Measurements from ENCODE around the gene LRTM2. TPM values are rescaled to one million over a fixed set of nuclear protein-coding genes. Genes with fewer than 3 reads are reported as not detected.

The LRTM2 gene
- total RNA-seq, 1 experiment from 2014 or later = not detected

DNA sequence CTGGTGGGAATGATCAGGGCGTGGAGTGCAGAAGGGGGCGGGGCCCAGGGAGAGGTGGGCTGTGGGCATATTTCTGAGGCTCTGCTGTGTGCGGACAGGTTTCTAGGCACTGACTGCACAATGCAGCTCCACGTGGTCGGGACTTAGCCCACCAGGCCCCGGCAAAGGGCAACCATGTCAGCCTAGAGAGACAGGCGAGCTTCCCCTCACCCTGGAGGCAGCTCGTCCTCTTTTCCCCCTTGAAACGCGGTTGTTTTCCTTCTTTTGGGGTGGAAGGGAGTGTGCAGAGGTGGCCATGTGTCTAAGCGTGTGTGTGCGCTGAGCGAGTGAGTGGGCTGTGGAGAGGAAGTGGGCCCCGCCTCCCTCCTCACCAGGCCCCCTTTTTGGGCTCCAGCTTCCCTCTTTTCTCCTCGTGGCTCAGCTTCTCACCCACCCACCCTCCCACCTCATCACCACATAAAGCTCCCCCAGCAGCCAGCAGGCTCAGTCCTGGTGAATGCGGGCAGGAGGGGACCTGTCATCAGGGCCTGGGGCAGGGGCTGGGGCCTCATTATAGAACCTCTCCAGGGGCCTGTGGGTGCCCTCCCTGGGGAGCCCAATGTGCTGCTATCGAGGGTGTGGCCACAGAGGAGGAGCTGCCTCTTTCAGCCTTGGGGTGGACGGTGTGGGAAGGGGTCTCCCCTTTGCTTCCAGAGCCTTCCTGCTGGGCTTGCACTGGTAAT lies 22.0 kb downstream of the LRTM2 start:
- no peak for DNase-seq (ENCODE audit: low read depth)

DNA sequence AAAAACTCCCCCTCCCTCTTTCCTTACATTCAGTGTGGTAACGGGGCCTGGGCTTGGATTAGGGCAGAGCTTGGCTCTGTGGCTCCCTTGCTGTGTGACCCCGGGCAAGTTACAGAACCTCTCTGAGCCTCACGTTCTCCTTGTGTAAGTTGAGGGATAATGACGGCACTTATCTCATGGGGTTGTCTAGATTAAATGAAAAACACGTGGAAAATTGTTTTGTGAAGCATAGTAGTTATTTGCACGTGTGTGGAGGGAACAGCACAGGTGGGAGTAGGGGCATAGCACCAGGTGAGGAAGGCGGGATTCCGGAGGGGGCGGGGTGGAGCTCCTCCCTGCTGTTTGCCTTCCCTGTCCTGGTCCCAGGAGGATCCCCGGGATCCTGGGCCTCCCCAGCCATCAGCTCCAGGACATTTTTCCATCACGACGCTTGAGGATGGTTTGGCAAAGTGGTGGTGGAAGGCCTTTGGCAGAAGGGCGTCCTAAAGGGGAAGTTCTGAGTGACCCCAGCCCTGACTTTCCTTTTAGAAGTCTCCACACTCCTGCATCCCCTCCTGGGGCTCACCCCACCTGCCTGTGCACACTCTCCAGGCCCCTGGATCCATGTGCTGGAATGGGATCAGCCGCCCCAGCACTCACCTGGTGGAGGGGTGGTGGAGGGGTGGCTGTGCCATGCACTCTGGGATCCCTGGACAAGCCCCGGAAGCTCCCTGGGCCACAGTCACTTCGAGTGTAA lies 22.7 kb downstream of the LRTM2 start:
- DNase-seq (ENCODE audit: low read depth) = no peak

DNA sequence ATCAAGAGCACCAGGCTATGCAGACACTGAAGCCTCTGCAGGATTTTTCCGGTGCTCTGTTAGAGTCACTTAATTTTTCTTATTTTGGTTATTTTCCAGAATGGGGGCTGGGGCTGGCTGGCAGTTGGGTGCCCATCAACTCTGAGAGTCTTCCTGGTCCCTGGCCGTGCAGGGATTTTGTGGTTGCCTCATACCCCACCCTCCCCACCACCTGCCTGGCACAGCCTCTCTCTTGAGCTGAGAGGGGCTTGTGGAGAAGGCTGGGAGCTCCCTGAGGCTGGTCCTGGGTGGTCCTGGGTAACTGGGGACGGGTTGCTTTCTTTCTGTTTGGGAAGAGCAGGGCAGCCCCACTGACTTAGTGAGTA lies 23.3 kb downstream of the LRTM2 start:
- DNase-seq (ENCODE audit: low read depth) = no peak

- DNase-seq (ENCODE audit: low read depth) = no peak
Observed at GRCh38 chr12:1844223-1844622, 23.9 kb downstream of the LRTM2 start.

GRCh38 chr12:1844661-1845409 lies 24.5 kb downstream of the LRTM2 start:
- no peak for DNase-seq (ENCODE audit: low read depth)

GRCh38 chr12:1845427-1845826 lies 25.1 kb downstream of the LRTM2 start:
- DNase-seq (ENCODE audit: low read depth) = no peak

- DNase-seq (ENCODE audit: low read depth) = no peak
Observed at GRCh38 chr12:1845886-1846285, 25.5 kb downstream of the LRTM2 start.

- DNase-seq (ENCODE audit: low read depth) = no peak
Observed at GRCh38 chr12:1846421-1847405, 26.3 kb downstream of the LRTM2 start.

DNA sequence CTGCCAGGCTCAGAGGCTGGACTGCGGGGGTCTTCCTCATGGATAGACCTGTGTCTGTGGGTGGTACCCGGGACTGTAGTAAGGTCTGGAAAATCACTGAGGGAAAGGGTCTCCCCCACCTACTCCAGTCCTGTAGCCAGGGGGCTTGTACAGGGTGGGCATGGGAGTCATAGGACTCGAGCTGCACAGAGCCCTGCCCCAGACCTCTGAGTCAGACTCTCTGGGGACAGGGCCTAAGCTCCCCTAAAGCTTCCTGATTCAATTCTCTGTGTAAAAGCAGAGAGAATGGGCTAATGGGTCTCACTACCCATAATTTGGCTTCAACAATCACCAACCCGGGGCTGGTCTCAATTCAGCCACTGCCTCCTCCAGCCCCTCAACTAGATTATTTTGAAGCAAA lies 27.0 kb downstream of the LRTM2 start:
- DNase-seq (ENCODE audit: low read depth) = no peak

- no peak for DNase-seq (ENCODE audit: low read depth)
Observed at GRCh38 chr12:1848146-1848545, 27.8 kb downstream of the LRTM2 start.

GRCh38 chr12:1848745-1849144 lies 28.4 kb downstream of the LRTM2 start:
- DNase-seq (ENCODE audit: low read depth) = no peak

DNA sequence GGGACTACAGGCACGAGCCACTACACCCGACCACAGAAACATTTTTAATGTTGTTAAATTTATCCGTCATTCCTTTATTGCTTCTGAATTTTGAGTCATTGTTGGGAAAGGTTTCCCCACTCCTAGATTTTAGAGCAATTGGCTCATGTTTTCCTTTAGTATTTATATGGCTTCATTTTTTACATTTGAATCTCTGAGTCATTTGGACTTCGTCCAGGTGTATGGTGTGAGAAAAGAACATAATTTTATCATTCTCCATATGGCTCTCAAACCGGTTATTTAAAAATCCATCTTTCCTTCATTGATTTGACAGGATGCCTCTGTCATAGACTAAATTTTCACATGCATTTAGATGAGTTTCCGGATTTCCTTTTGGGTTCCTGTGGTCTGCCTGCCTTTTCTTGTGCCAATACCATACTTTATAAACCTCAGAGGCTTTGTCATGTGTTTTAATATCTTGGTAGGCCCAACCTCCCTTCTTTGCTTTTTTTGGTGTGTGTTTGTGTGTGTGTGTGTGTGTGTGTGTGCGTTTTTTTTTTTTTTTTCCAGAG lies 30.9 kb downstream of the LRTM2 start:
- peak; percentile 81 for DNase-seq (ENCODE audit: low read depth)

DNA sequence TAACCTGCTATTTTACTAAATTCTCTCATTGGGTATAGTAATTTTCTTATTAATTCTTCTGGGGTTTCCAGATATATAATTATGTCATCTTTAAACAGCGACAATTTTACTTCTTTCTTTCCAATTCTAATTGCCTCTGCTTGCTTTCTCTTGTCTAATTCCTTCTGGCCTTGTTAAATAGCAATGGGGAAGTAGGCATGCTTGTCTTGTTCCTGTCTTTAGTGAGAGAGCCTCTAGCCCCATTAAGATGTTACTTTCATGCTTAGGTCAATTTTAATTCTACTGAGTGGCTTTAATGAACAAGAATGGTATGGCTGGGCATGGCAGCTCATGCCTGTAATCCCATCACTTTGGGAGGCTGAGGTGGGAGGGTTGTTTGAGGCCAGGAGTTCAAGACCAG lies 31.7 kb downstream of the LRTM2 start:
- DNase-seq (ENCODE audit: low read depth) = no peak

DNA sequence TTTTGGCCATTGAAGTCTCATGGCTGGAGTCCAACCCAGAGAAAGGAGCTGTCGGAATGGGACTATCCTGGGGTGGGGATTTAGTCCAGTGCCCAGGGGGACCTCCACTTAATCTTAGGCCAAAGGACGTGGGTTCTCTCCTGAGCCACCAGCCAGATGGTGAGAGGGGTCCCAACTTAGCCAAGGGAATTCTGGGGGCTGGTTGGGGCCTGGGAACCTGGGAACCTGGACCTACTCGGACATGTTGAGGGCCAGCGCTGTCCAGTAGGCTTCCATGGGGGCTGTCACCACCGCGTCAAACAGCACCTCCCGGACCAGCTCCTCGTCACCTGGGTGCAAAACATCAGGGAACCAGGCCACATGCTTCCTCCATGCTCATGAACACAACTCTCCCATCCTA lies 33.4 kb downstream of the LRTM2 start:
- no peak for DNase-seq (ENCODE audit: low read depth)

- no peak for DNase-seq (ENCODE audit: low read depth)
Observed at GRCh38 chr12:1855241-1855640, 34.9 kb downstream of the LRTM2 start.

DNA sequence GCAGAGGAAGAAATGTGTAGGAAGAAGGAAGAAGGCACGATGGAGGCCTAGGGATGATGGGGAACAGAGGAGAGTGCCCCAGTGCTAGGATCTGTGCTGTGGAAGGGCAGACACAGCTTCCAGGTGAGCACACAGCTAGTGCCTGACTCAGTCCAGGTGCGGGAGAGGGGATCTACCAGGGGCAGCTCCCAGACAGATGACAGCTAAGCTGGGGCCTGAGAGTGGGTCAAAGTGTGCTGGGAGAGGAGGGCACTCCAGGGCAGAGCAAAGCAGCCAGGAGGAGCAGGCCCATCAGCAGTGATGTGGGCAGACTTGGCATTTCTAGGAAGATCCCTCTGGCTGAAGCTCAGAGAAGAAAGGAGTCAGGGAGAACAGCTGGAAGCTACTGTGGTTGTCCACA lies 36.7 kb downstream of the LRTM2 start:
- DNase-seq (ENCODE audit: low read depth) = no peak

DNA sequence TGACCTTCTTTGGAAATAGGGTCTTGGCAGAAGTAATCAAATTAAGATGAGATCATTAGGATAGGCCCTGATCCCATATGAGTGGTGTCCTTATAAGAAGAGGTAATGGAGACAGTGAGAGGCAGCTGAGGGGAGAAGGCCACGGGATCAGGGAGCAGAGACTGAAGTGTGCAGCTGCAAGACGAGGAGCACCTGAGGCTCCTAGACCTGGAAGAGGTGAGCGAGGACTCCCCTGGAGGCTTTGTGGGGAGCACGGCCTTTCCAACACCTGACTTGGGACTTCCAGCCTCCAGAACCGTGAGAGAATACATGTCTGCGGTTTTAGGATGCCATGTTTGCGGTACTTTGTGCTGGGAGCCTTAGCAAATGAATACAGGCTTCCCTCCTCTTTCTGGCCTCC lies 37.5 kb downstream of the LRTM2 start:
- no peak for DNase-seq (ENCODE audit: low read depth)

DNA sequence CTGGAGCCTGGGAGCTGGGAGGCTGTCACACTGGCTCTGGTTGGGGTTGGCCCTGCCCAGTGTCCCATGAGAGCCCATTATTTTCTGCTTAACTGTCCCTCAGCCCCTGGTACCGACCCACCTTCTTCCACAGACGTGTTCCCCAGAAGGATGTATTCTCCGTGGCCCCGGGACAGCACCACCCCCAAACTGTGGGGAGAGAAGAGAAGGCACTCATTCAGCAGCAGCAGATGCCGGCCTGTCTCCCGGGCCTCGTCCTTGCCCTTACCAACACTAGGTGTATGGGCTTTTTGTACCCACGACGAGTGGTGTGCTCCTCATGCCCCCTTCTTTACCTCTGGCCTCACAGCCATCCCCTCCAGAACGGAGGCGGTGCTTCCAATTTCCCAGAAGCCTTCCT lies 38.1 kb downstream of the LRTM2 start:
- no peak for DNase-seq (ENCODE audit: low read depth)

- DNase-seq (ENCODE audit: low read depth) = peak; percentile 75
Observed at GRCh38 chr12:1859643-1860042, 39.3 kb downstream of the LRTM2 start.

DNA sequence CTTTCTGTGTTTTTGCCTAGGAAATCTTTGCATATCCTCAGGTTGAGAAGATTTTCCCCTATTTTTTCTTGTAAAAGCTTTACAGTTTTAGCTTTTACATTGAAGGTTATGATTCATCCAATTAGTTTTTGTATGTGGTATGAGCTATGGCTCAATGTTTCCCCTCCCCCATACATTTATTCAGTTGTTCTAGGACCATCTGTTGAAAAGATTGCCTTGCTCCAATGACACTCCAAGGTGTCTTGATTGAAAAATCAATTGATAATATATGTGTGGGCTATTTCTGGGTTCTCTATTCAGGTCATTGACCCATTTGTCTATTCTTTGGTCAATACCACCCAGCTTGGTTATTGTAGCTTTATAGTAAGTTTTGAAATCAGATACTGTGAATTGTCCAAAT lies 42.6 kb downstream of the LRTM2 start:
- no peak for DNase-seq (ENCODE audit: low read depth)

DNA sequence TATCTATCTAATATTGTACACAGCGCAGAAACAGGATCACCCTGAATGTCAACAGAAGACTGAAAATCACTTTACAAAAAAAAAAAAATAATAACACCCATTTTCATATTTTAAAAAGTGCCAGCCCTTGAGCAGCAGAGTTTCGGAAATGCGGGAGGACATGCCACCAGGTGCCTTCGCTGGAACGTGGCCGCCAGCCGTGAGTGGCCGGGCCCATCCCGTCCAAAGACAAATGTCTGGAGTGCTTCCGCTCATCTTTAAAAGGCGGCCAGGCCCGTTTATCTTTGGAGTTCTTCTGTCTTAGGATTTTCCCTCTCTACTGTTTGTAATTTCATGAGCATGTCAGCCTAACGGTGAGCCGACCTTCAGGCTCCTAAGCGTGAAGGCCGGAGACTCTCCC lies 43.5 kb downstream of the LRTM2 start:
- DNase-seq (ENCODE audit: low read depth) = no peak
